ENCODE data around the gene TMPRSS5. TPM values are rescaled to one million over a fixed set of nuclear protein-coding genes. Genes with fewer than 3 reads are reported as not detected.

Gene TMPRSS5
- total and polyA plus RNA-seq, 2 of the 8 experiments (the other 6 are each of a cell fraction or from before 2014, with no cell fraction given), result 0.54 to 0.78 TPM

- TF ChIP-seq BACH1 (IDR thresholded peaks at IDR 0.05; ENCODE audit: low read length) (no peak), RAD21 (IDR thresholded peaks at IDR 0.05 in 1 of 2, conservative IDR thresholded peaks at IDR 0.05 in 1 of 2; ENCODE audit: low read depth in 2 of 2, low read length in 2 of 2) (no peak), KDM4A (IDR thresholded peaks at IDR 0.05; ENCODE audit: low read depth, low read length, severe bottlenecking) (no peak), BCL11A (IDR thresholded peaks at IDR 0.05; ENCODE audit: low read depth in 2 of 2, low read length in 2 of 2) (no peak), JUND (IDR thresholded peaks at IDR 0.05; ENCODE audit: low read length) (no peak), EGR1 (IDR thresholded peaks at IDR 0.05; ENCODE audit: borderline replicate concordance, low read depth, low read length) (no peak), HDAC6 (IDR thresholded peaks at IDR 0.05; ENCODE audit: low read depth, low read length) (no peak), JUN (IDR thresholded peaks at IDR 0.05; ENCODE audit: low read depth, low read length) (no peak)
These were observed 16.1 kb downstream of the TMPRSS5 start (continued) for GRCh38 chr11:113689768-113690618.
